Liver (tissue), 9 donors: Measurements from ENCODE around the gene BCAT1. TPM values are rescaled to one million over a fixed set of nuclear protein-coding genes. Genes with fewer than 3 reads are reported as not detected.

ENCODE experiments used
- DNase-seq: peaks from one replicate; pipeline ENCODE4 v3.0.0-alpha.2; 2017; ENCODE audit warnings: low spot score
- H3K27ac ChIP-seq, 2 donors: one replicate each; pipeline ENCODE4 v1.7.0; 2013; ENCODE audit warnings: inconsistent platforms in 2 of 2, low read length in 2 of 2, control low read depth in 1 of 2, low read depth in 1 of 2, mild to moderate bottlenecking in 1 of 2
- H3K27me3 ChIP-seq, 4 donors: one replicate each; pipeline versions ENCODE4 v1.6.1 to v1.7.0; 2013; ENCODE audit warnings: low read length in 3 of 4, inconsistent platforms in 1 of 4, mild to moderate bottlenecking in 1 of 4, moderate library complexity in 1 of 4; ENCODE audit not compliant: control insufficient read depth in 4 of 4, insufficient read depth in 4 of 4
- H3K36me3 ChIP-seq, 4 donors: one replicate each; pipeline versions ENCODE4 v1.6.1 to v1.7.0; 2013; ENCODE audit warnings: low read length in 3 of 4, mild to moderate bottlenecking in 3 of 4, low read depth in 1 of 4, moderate library complexity in 1 of 4; ENCODE audit not compliant: control insufficient read depth in 4 of 4, insufficient read depth in 3 of 4
- H3K4me1 ChIP-seq, 4 donors: one replicate each; pipeline versions ENCODE4 v1.6.1 to v1.7.0; 2013; ENCODE audit warnings: low read length in 3 of 4, mild to moderate bottlenecking in 3 of 4, moderate library complexity in 1 of 4; ENCODE audit not compliant: control insufficient read depth in 4 of 4, insufficient read depth in 4 of 4
- H3K4me3 ChIP-seq, 3 donors: one replicate each; pipeline versions ENCODE4 v1.6.1 to v1.7.0; 2013; ENCODE audit warnings: low read length in 3 of 3, control low read depth in 1 of 3, low read depth in 1 of 3, mild to moderate bottlenecking in 1 of 3
- H3K9ac ChIP-seq, 2 donors: one replicate each; pipeline ENCODE4 v1.7.0; 2013; ENCODE audit warnings: low read length in 2 of 2, mild to moderate bottlenecking in 2 of 2, moderate library complexity in 2 of 2, control low read depth in 1 of 2, low read depth in 1 of 2
- H3K9me3 ChIP-seq, 4 donors: one replicate each; pipeline versions ENCODE4 v1.6.1 to v1.7.0; 2013; ENCODE audit warnings: low read length in 3 of 4; ENCODE audit not compliant: control insufficient read depth in 4 of 4
- ATF3 ChIP-seq: IDR thresholded peaks from 2 replicates; pipeline ENCODE4 v1.6.1; 2016; ENCODE audit warnings: antibody characterized with exemption
- CTCF ChIP-seq: fragments of 150-350 bp; IDR thresholded peaks from 2 replicates; pipeline ENCODE4 v1.5.1; 2017; ENCODE audit warnings: improper control_type of control experiment, low read depth, low read length; ENCODE audit not compliant: missing input control
- EGR1 ChIP-seq, 2 donors: IDR thresholded peaks; 2 replicates each; pipeline ENCODE4 v1.6.1; 2016 to 2018; ENCODE audit warnings: antibody characterized with exemption in 2 of 2, low read depth in 2 of 2
- FOXA1 ChIP-seq: IDR thresholded peaks from 2 replicates; pipeline ENCODE4 v1.6.1; 2016; ENCODE audit warnings: antibody characterized with exemption
- FOXA2 ChIP-seq: IDR thresholded peaks from 2 replicates; pipeline ENCODE4 v1.6.1; 2016; ENCODE audit warnings: antibody characterized with exemption
- GABPA ChIP-seq, 2 donors: IDR thresholded peaks in 1 of 2; conservative IDR thresholded peaks in 1 of 2; 2 replicates each; pipeline ENCODE4 v1.6.1; 2016; ENCODE audit warnings: antibody characterized with exemption in 2 of 2, mild to moderate bottlenecking in 1 of 2, moderate library complexity in 1 of 2
- HNF4A ChIP-seq, 2 donors: conservative IDR thresholded peaks; 2 replicates each; pipeline ENCODE4 v1.6.1; 2016; ENCODE audit warnings: antibody characterized with exemption in 2 of 2, mild to moderate bottlenecking in 2 of 2
- HNF4G ChIP-seq: IDR thresholded peaks from 2 replicates; pipeline ENCODE4 v1.6.1; 2016; ENCODE audit warnings: antibody characterized with exemption
- JUND ChIP-seq, 2 donors: IDR thresholded peaks; 2 replicates each; pipeline ENCODE4 v1.6.1; 2016; ENCODE audit warnings: antibody characterized with exemption in 2 of 2
- NR2F2 ChIP-seq: IDR thresholded peaks from 2 replicates; pipeline ENCODE4 v1.6.1; 2016; ENCODE audit warnings: antibody characterized with exemption
- RAD21 ChIP-seq, 2 donors: IDR thresholded peaks; 2 replicates each; pipeline ENCODE4 v1.6.1; 2016; ENCODE audit warnings: antibody characterized with exemption in 2 of 2, mild to moderate bottlenecking in 2 of 2
- RXRA ChIP-seq, 2 donors: IDR thresholded peaks; 2 replicates each; pipeline ENCODE4 v1.6.1; 2017 to 2018; ENCODE audit warnings: antibody characterized with exemption in 2 of 2, mild to moderate bottlenecking in 1 of 2
- SP1 ChIP-seq: IDR thresholded peaks from 2 replicates; pipeline ENCODE4 v1.6.1; 2018; ENCODE audit warnings: antibody characterized with exemption, mild to moderate bottlenecking
- TAF1 ChIP-seq: conservative IDR thresholded peaks from 2 replicates; pipeline ENCODE4 v1.6.1; 2016; ENCODE audit warnings: antibody characterized with exemption, mild to moderate bottlenecking
- YY1 ChIP-seq: IDR thresholded peaks from 2 replicates; pipeline ENCODE4 v1.6.1; 2016; ENCODE audit warnings: antibody characterized with exemption, mild to moderate bottlenecking
- WGBS: extraction: QIAGEN DNeasy Blood & Tissue Kit; methylation state at CpG from one replicate; pipeline ENCODE4 v1.1.7; 2013; 5-methylcytosine and 5-hydroxymethylcytosine counted together
- polyA plus RNA-seq, 2 donors: library from polyadenylated mRNA; stranded (reverse) in 1 of 2; unstranded in 1 of 2; fragments of 200-250 nt in 1 of 2; fragments of >200 nt in 1 of 2; fragmentation: Nextera tagmentation in 1 of 2; extraction: Ambion mirVana in 1 of 2; gene quantifications; one replicate each; pipeline versions ENCODE4 v1.2.1 to v1.2.3, GENCODE V29; 2013 to 2015
- total RNA-seq, 2 donors: library from RNA; depleted of rRNA; stranded (reverse); fragments of >200 nt; gene quantifications; one replicate each; pipeline ENCODE4 v1.2.3, GENCODE V29; 2014
- TF ChIP-seq, protein P1 (sequence below): IDR thresholded peaks from 2 replicates; pipeline ENCODE4 v1.6.1; 2016; ENCODE audit warnings: antibody characterized with exemption
- TF ChIP-seq, protein P2 (sequence below): IDR thresholded peaks from 2 replicates; pipeline ENCODE4 v1.6.1; 2016; ENCODE audit warnings: antibody characterized with exemption, mild to moderate bottlenecking
- TF ChIP-seq, protein P3 (sequence below): IDR thresholded peaks from 2 replicates; pipeline ENCODE4 v1.6.1; 2016; ENCODE audit warnings: antibody characterized with exemption
- donor health status: healthy.
- donor health status: healthy.
- donor health status: healthy.
- donor health status: healthy.
- donor health status: healthy.

The BCAT1 gene
- total and polyA plus RNA-seq, 4 donors: 0.14 to 10.0 (median 0.85) TPM

DNA sequence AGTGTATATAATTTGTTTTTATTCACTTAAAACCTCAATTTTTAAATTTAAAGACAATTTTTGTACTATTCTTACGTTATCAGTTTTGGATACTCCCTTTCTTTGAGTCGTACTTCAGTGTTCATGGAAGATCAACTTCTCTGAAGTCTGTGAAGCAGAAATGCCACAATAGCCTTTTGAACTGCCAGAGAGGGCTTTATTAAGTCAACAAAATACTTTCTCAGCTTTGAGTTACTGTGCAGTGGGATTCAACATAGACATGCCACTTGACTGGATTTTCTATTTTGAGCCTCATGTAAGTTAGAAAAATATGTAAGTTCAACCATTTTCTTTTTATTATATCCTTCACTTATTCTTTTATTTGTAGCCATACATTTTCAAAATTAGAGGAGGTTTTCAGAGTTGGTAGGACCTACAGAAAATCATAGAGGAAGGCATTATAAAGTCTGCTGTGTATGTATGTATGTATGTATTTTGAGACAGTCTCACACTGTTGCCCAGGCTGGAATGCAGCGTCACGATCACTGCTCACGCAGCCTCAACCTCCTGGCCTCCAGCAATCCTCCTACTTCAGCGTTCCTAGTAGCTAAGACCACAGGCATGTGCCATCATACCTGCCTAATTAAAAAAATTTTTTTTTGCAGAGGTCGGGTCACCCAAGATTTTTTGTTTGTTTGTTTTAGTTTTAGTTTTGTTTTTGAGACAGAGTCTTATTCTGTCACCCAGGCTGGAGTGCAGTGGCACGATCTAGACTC lies 31.3 kb upstream of the BCAT1 start:
- DNase-seq: no peak

More for the DNA sequence above, 31.3 kb upstream of the BCAT1 start:
- 89% methylated on average over 8 of the region's 8 CpGs for WGBS
- H3K36me3 ChIP-seq: no peaks in the 10 kb centered on the region
- H3K4me1 ChIP-seq: no peaks in the 10 kb centered on the region
- H3K4me3 ChIP-seq: no peak overlapping the region
- H3K27ac ChIP-seq: no peak overlapping the region
- peaks cover 0 to 3% (median 0%) of the 10 kb centered on the region in 4 donors for H3K27me3 ChIP-seq
- H3K9ac ChIP-seq: no peak overlapping the region
- H3K9me3 ChIP-seq: peaks cover 0 to 9% (median 4%) of the 10 kb centered on the region in 4 donors
- TF ChIP-seq HNF4G: no peak
- TF ChIP-seq YY1: no peak
- TF ChIP-seq JUND (IDR thresholded peaks at IDR 0.05): no peak
- no peak for TF ChIP-seq RAD21 (IDR thresholded peaks at IDR 0.05)
- TF ChIP-seq, protein P1, sequence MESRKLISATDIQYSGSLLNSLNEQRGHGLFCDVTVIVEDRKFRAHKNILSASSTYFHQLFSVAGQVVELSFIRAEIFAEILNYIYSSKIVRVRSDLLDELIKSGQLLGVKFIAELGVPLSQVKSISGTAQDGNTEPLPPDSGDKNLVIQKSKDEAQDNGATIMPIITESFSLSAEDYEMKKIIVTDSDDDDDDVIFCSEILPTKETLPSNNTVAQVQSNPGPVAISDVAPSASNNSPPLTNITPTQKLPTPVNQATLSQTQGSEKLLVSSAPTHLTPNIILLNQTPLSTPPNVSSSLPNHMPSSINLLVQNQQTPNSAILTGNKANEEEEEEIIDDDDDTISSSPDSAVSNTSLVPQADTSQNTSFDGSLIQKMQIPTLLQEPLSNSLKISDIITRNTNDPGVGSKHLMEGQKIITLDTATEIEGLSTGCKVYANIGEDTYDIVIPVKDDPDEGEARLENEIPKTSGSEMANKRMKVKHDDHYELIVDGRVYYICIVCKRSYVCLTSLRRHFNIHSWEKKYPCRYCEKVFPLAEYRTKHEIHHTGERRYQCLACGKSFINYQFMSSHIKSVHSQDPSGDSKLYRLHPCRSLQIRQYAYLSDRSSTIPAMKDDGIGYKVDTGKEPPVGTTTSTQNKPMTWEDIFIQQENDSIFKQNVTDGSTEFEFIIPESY: no peak
- TF ChIP-seq GABPA (IDR thresholded peaks at IDR 0.05 in 1 of 2, conservative IDR thresholded peaks at IDR 0.05 in 1 of 2): no peak
- TF ChIP-seq, protein P2, sequence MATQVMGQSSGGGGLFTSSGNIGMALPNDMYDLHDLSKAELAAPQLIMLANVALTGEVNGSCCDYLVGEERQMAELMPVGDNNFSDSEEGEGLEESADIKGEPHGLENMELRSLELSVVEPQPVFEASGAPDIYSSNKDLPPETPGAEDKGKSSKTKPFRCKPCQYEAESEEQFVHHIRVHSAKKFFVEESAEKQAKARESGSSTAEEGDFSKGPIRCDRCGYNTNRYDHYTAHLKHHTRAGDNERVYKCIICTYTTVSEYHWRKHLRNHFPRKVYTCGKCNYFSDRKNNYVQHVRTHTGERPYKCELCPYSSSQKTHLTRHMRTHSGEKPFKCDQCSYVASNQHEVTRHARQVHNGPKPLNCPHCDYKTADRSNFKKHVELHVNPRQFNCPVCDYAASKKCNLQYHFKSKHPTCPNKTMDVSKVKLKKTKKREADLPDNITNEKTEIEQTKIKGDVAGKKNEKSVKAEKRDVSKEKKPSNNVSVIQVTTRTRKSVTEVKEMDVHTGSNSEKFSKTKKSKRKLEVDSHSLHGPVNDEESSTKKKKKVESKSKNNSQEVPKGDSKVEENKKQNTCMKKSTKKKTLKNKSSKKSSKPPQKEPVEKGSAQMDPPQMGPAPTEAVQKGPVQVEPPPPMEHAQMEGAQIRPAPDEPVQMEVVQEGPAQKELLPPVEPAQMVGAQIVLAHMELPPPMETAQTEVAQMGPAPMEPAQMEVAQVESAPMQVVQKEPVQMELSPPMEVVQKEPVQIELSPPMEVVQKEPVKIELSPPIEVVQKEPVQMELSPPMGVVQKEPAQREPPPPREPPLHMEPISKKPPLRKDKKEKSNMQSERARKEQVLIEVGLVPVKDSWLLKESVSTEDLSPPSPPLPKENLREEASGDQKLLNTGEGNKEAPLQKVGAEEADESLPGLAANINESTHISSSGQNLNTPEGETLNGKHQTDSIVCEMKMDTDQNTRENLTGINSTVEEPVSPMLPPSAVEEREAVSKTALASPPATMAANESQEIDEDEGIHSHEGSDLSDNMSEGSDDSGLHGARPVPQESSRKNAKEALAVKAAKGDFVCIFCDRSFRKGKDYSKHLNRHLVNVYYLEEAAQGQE: no peak
- TF ChIP-seq RXRA (IDR thresholded peaks at IDR 0.05): no peak
- TF ChIP-seq FOXA2: no peak
- no peak for TF ChIP-seq FOXA1
- TF ChIP-seq SP1: no peak
- no peak for TF ChIP-seq CTCF
- TF ChIP-seq HNF4A (conservative IDR thresholded peaks at IDR 0.05): no peak
- TF ChIP-seq TAF1: no peak
- TF ChIP-seq EGR1 (IDR thresholded peaks at IDR 0.05; ENCODE audit: low read depth in 2 of 2): no peak
- TF ChIP-seq, protein P3, sequence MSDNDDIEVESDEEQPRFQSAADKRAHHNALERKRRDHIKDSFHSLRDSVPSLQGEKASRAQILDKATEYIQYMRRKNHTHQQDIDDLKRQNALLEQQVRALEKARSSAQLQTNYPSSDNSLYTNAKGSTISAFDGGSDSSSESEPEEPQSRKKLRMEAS: no peak
- TF ChIP-seq ATF3: no peak
- no peak for TF ChIP-seq NR2F2
